ENCODE measurements around the gene RAB40C. TPM values are rescaled to one million over a fixed set of nuclear protein-coding genes. Genes with fewer than 3 reads are reported as not detected.
A peak's percentile ranks its signal among the peaks of the same experiment; 100 is the strongest.

Gene RAB40C
- total and polyA plus RNA-seq, 4 donors = 25.1 to 58.9 (median 43.9) TPM

DNA sequence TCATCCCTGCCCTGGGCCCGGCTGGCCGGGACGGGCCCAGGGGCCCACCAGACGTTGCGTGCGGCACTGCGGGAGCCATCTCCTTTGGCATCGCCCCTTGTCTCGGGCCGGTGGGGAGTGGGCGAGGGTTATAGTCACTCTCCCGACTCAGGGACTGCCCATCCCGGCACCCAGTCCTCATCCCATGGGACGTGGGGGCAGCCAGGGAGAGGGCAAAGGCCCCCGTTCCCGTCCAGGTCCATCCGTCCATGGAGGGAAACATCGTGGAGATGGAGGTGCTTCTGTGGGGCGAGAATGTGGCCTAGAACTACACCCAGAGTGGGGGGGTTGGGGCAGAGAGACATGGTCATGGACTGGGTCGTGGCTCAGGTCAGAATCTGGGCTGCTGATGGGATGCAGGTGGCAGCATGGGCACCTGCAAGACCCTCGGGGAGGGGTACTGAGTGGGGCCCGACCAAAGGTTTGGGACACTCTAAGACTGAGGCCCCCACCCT is 56.9 kb downstream of the RAB40C start:
- no peak overlapping the region for H3K4me3 ChIP-seq
- H3K36me3 ChIP-seq (ENCODE audit: control insufficient read depth in 4 of 4, insufficient read depth in 4 of 4, low read length in 4 of 4) = peaks cover 0 to 4% (median under 1%) of the 10 kb centered on the region in 4 donors
- DNase-seq (no peak), ATAC-seq (ENCODE audit: insufficient read depth, low FRiP score) (no peak)
- no peaks in the 10 kb centered on the region for H3K9me3 ChIP-seq (ENCODE audit: control insufficient read depth in 4 of 4, insufficient read depth in 3 of 4, low read length in 3 of 4)
- peaks cover 0 to 3% (median 0%) of the 10 kb centered on the region in 3 donors for H3K27me3 ChIP-seq (ENCODE audit: control insufficient read depth in 3 of 3, insufficient read depth in 3 of 3, low read length in 2 of 3)
- peak overlapping the region in 1 of 2 donors; percentile 50 for H3K27ac ChIP-seq (ENCODE audit: low read depth in 1 of 2, low read length in 1 of 2)
- no peak overlapping the region for H3K9ac ChIP-seq (ENCODE audit: insufficient read depth in 1 of 2, low read length in 2 of 2)
- TF ChIP-seq CTCF (IDR thresholded peaks at IDR 0.05; ENCODE audit: control extremely low read depth, extremely low read depth) = no peak
- H3K4me1 ChIP-seq (ENCODE audit: control insufficient read depth in 5 of 5, insufficient read depth in 5 of 5, low read length in 5 of 5) = peaks cover 0 to 31% (median 8%) of the 10 kb centered on the region in 5 donors
- WGBS, 2 donors = 87 to 91% methylated on average over 22 of the region's 22 CpGs

- peaks cover 0 to 3% (median 0%) of the 10 kb centered on the region in 3 donors for H3K27me3 ChIP-seq (ENCODE audit: control insufficient read depth in 3 of 3, insufficient read depth in 3 of 3, low read length in 2 of 3)
- DNase-seq (no peak), ATAC-seq (ENCODE audit: insufficient read depth, low FRiP score) (no peak)
- WGBS, 2 donors = 85 to 86% methylated on average over 25 of the region's 25 CpGs
- no peaks in the 10 kb centered on the region for H3K9me3 ChIP-seq (ENCODE audit: control insufficient read depth in 4 of 4, insufficient read depth in 3 of 4, low read length in 3 of 4)
- H3K4me3 ChIP-seq = no peak overlapping the region
- H3K9ac ChIP-seq (ENCODE audit: insufficient read depth in 1 of 2, low read length in 2 of 2) = no peak overlapping the region
- H3K4me1 ChIP-seq (ENCODE audit: control insufficient read depth in 5 of 5, insufficient read depth in 5 of 5, low read length in 5 of 5) = peaks cover 0 to 30% (median 8%) of the 10 kb centered on the region in 5 donors
- peaks cover 0 to 7% (median under 1%) of the 10 kb centered on the region in 4 donors for H3K36me3 ChIP-seq (ENCODE audit: control insufficient read depth in 4 of 4, insufficient read depth in 4 of 4, low read length in 4 of 4)
- H3K27ac ChIP-seq (ENCODE audit: low read depth in 1 of 2, low read length in 1 of 2) = peak overlapping the region in 1 of 2 donors; percentile 20
- TF ChIP-seq CTCF (IDR thresholded peaks at IDR 0.05; ENCODE audit: control extremely low read depth, extremely low read depth) = no peak
These were observed 57.5 kb downstream of the RAB40C start for GRCh38 chr16:647173-647902.

- ATAC-seq (ENCODE audit: insufficient read depth, low FRiP score) = no peak
- peak overlapping the region; percentile 72 for H3K4me3 ChIP-seq
- WGBS, 2 donors = 27 to 32% methylated on average over 24 of the region's 24 CpGs
- peak overlapping the region; percentile 83 to 94 for H3K27ac ChIP-seq (ENCODE audit: low read depth in 1 of 2, low read length in 1 of 2)
- peaks cover 0 to 21% (median 8%) of the 10 kb centered on the region in 5 donors for H3K4me1 ChIP-seq (ENCODE audit: control insufficient read depth in 5 of 5, insufficient read depth in 5 of 5, low read length in 5 of 5)
- peaks cover 0 to 1% (median 0%) of the 10 kb centered on the region in 3 donors for H3K27me3 ChIP-seq (ENCODE audit: control insufficient read depth in 3 of 3, insufficient read depth in 3 of 3, low read length in 2 of 3)
- TF ChIP-seq CTCF (IDR thresholded peaks at IDR 0.05; ENCODE audit: control extremely low read depth, extremely low read depth) = no peak
- peaks cover 0 to 7% (median under 1%) of the 10 kb centered on the region in 4 donors for H3K36me3 ChIP-seq (ENCODE audit: control insufficient read depth in 4 of 4, insufficient read depth in 4 of 4, low read length in 4 of 4)
- no peak for DNase-seq
- peak overlapping the region; percentile 73 to 78 for H3K9ac ChIP-seq (ENCODE audit: insufficient read depth in 1 of 2, low read length in 2 of 2)
- H3K9me3 ChIP-seq (ENCODE audit: control insufficient read depth in 4 of 4, insufficient read depth in 3 of 4, low read length in 3 of 4) = no peaks in the 10 kb centered on the region
These were observed 58.4 kb downstream of the RAB40C start for GRCh38 chr16:648071-648780.

Data from lung (tissue), 12 donors.